Naive thymus-derived CD8-positive, alpha-beta T cell (primary cell): Measurements from ENCODE around the gene DKK3. TPM values are rescaled to one million over a fixed set of nuclear protein-coding genes. Genes with fewer than 3 reads are reported as not detected.

Source experiments
- ATAC-seq, 2 donors: fragments of 150-1000 bp; cut with Tn5 transposase in 1 of 2; sonication (Bioruptor Pico), chemical (Tn5 transposase) in 1 of 2; 1 replicate in 1 of 2; 2 replicates in 1 of 2; pipeline ENCODE4 v1.10.0; 2021; ENCODE audit warnings: mild to moderate bottlenecking in 2 of 2, moderate library complexity in 2 of 2
- POLR2A ChIA-PET: fragments of 350-600 bp; sonication (Branson Sonifier 250); formaldehyde crosslinking; loops from one replicate; lab custom pipeline; 2021; ENCODE audit warnings: antibody characterized with exemption; lab: Charles Lee
- DNase-seq, 10 donors: peaks; one replicate each; pipeline versions ENCODE4 v3.0.0 to v3.0.0-alpha.2; 2020 to 2022
- H3K27ac Mint-ChIP-seq, 10 donors: one replicate each; pipeline ENCODE4 v1.8.0; 2020 to 2022; ENCODE audit warnings: mild to moderate bottlenecking in 10 of 10, mixed read lengths in 10 of 10, moderate library complexity in 4 of 10, inconsistent platforms in 1 of 10
- H3K27me3 Mint-ChIP-seq, 5 donors: one replicate each; pipeline ENCODE4 v1.8.0; 2021 to 2022; ENCODE audit warnings: mixed read lengths in 5 of 5
- H3K36me3 Mint-ChIP-seq, 3 donors: one replicate each; pipeline ENCODE4 v1.8.0; 2020 to 2022; ENCODE audit warnings: mixed read lengths in 3 of 3, mild to moderate bottlenecking in 2 of 3, inconsistent platforms in 1 of 3
- H3K4me1 Mint-ChIP-seq, 4 donors: one replicate each; pipeline ENCODE4 v1.8.0; 2021 to 2022; ENCODE audit warnings: mixed read lengths in 4 of 4
- H3K4me3 Mint-ChIP-seq, 10 donors: one replicate each; pipeline ENCODE4 v1.8.0; 2020 to 2022; ENCODE audit warnings: mild to moderate bottlenecking in 10 of 10, mixed read lengths in 10 of 10, moderate library complexity in 6 of 10, inconsistent platforms in 1 of 10
- H3K9me3 Mint-ChIP-seq, 9 donors: one replicate each; pipeline ENCODE4 v1.8.0; 2020 to 2022; ENCODE audit warnings: mixed read lengths in 9 of 9, mild to moderate bottlenecking in 3 of 9, inconsistent platforms in 1 of 9, moderate library complexity in 1 of 9
- polyA plus RNA-seq, 3 donors: library from polyadenylated mRNA; unstranded; fragments of 300-500 nt; fragmentation: Illumina TruSeq; gene quantifications; one replicate each; pipeline ENCODE4 v1.2.3, GENCODE V29; 2021
- total RNA-seq, 8 experiments: library from RNA in 2 of 8; stranded (reverse) in 2 of 8; gene quantifications; one replicate each; pipeline ENCODE4 v1.2.3 and lab custom pipeline; 2021 to 2026

The DKK3 gene
- total and polyA plus RNA-seq, 5 experiments from 2014 or later, result 2.3 to 10.8 (median 8.6) TPM

- Mint-ChIP-seq H3K9me3 (peaks cover 0 to 1% (median 0%) of the 10 kb centered on the region in 9 donors), H3K4me1 (peaks cover 2 to 15% (median 9%) of the 10 kb centered on the region in 4 donors), H3K27me3 (no peaks in the 10 kb centered on the region), H3K4me3 (no peak overlapping the region), H3K27ac (peak overlapping the region in 1 of 10 donors; percentile 18), H3K36me3 (no peaks in the 10 kb centered on the region)
- no peak for DNase-seq
- POLR2A ChIA-PET, result no interaction called here
- no peak for ATAC-seq
Observed at GRCh38 chr11:11976481-11977127, 31.8 kb downstream of the DKK3 start.

- peaks cover 0 to under 1% (median 0%) of the 10 kb centered on the region in 5 donors for H3K27me3 Mint-ChIP-seq
- POLR2A ChIA-PET, result interaction anchor here (0.9 kb wide), 1 partner anchor 9 kb away, joined by 3 read pairs; no protein-coding TSS in a partner anchor
- H3K27ac Mint-ChIP-seq, result peak overlapping the region in 2 of 10 donors; percentile 18 to 24
- no peak for ATAC-seq
- H3K4me1 Mint-ChIP-seq, result peaks cover 2 to 15% (median 9%) of the 10 kb centered on the region in 4 donors
- H3K36me3 Mint-ChIP-seq, result no peaks in the 10 kb centered on the region
- H3K4me3 Mint-ChIP-seq, result no peak overlapping the region
- no peak for DNase-seq
- H3K9me3 Mint-ChIP-seq, result no peaks in the 10 kb centered on the region
Observed at GRCh38 chr11:11975201-11976092, 33.0 kb downstream of the DKK3 start.

GRCh38 chr11:11973866-11974265 is 34.6 kb downstream of the DKK3 start:
- Mint-ChIP-seq H3K4me1 (peaks cover 2 to 15% (median 9%) of the 10 kb centered on the region in 4 donors), H3K4me3 (no peak overlapping the region), H3K9me3 (no peaks in the 10 kb centered on the region), H3K36me3 (no peaks in the 10 kb centered on the region), H3K27me3 (peaks cover 0 to 2% (median 0%) of the 10 kb centered on the region in 5 donors), H3K27ac (no peak overlapping the region)
- ATAC-seq (no peak), DNase-seq (no peak)
- POLR2A ChIA-PET, result no interaction called here

GRCh38 chr11:11973361-11973800 is 35.0 kb downstream of the DKK3 start:
- H3K27me3 Mint-ChIP-seq, result peaks cover 0 to 2% (median 0%) of the 10 kb centered on the region in 5 donors
- H3K4me3 Mint-ChIP-seq, result no peak overlapping the region
- no peaks in the 10 kb centered on the region for H3K36me3 Mint-ChIP-seq
- no peak for DNase-seq
- POLR2A ChIA-PET, result no interaction called here
- H3K9me3 Mint-ChIP-seq, result no peaks in the 10 kb centered on the region
- no peak for ATAC-seq
- H3K27ac Mint-ChIP-seq, result no peak overlapping the region
- peaks cover 2 to 15% (median 9%) of the 10 kb centered on the region in 4 donors for H3K4me1 Mint-ChIP-seq

- POLR2A ChIA-PET, result no interaction called here
- Mint-ChIP-seq H3K27ac (no peak overlapping the region), H3K36me3 (no peaks in the 10 kb centered on the region), H3K27me3 (peaks cover 0 to 2% (median 0%) of the 10 kb centered on the region in 5 donors), H3K9me3 (no peaks in the 10 kb centered on the region), H3K4me1 (peaks cover 4 to 15% (median 9%) of the 10 kb centered on the region in 4 donors), H3K4me3 (no peak overlapping the region)
- ATAC-seq, result no peak
- no peak for DNase-seq
Observed at GRCh38 chr11:11972730-11973341, 35.6 kb downstream of the DKK3 start.

GRCh38 chr11:11971906-11972547 is 36.4 kb downstream of the DKK3 start:
- Mint-ChIP-seq H3K4me3 (no peak overlapping the region), H3K9me3 (no peaks in the 10 kb centered on the region), H3K4me1 (peaks cover 2 to 15% (median 9%) of the 10 kb centered on the region in 4 donors), H3K36me3 (no peaks in the 10 kb centered on the region), H3K27me3 (peaks cover 0 to 2% (median 0%) of the 10 kb centered on the region in 5 donors), H3K27ac (peak overlapping the region in 1 of 10 donors; percentile 13)
- ATAC-seq (no peak), DNase-seq (no peak)
- POLR2A ChIA-PET, result interaction anchor here (0.6 kb wide), 1 partner anchor 136 kb away, joined by 3 read pairs; no protein-coding TSS in a partner anchor

GRCh38 chr11:11970556-11970955 is 37.9 kb downstream of the DKK3 start:
- DNase-seq (no peak), ATAC-seq (no peak)
- H3K9me3 Mint-ChIP-seq, result no peaks in the 10 kb centered on the region
- no peak overlapping the region for H3K4me3 Mint-ChIP-seq
- H3K27me3 Mint-ChIP-seq, result peaks cover 0 to 4% (median 0%) of the 10 kb centered on the region in 5 donors
- H3K36me3 Mint-ChIP-seq, result no peaks in the 10 kb centered on the region
- peaks cover 4 to 19% (median 7%) of the 10 kb centered on the region in 4 donors for H3K4me1 Mint-ChIP-seq
- no peak overlapping the region for H3K27ac Mint-ChIP-seq
- POLR2A ChIA-PET, result no interaction called here

GRCh38 chr11:11969380-11970215 is 38.8 kb downstream of the DKK3 start:
- Mint-ChIP-seq H3K4me1 (peaks cover 0 to 10% (median 2%) of the 10 kb centered on the region in 4 donors), H3K4me3 (no peak overlapping the region), H3K27ac (no peak overlapping the region), H3K9me3 (no peaks in the 10 kb centered on the region), H3K27me3 (peaks cover 0 to 4% (median 0%) of the 10 kb centered on the region in 5 donors), H3K36me3 (no peaks in the 10 kb centered on the region)
- no peak for ATAC-seq
- POLR2A ChIA-PET, result no interaction called here
- DNase-seq, result no peak

- Mint-ChIP-seq H3K27ac (peak overlapping the region in 1 of 10 donors; percentile 34), H3K9me3 (no peaks in the 10 kb centered on the region), H3K36me3 (no peaks in the 10 kb centered on the region), H3K27me3 (peaks cover 0 to 4% (median 0%) of the 10 kb centered on the region in 5 donors), H3K4me1 (peaks cover 0 to 9% (median 2%) of the 10 kb centered on the region in 4 donors), H3K4me3 (no peak overlapping the region)
- ATAC-seq (no peak), DNase-seq (no peak)
- POLR2A ChIA-PET, result no interaction called here
Observed at GRCh38 chr11:11968511-11969280, 39.7 kb downstream of the DKK3 start.

- Mint-ChIP-seq H3K9me3 (no peaks in the 10 kb centered on the region), H3K27ac (no peak overlapping the region), H3K4me1 (peaks cover 0 to 9% (median 2%) of the 10 kb centered on the region in 4 donors), H3K4me3 (no peak overlapping the region), H3K36me3 (no peaks in the 10 kb centered on the region), H3K27me3 (peaks cover 0 to 4% (median 0%) of the 10 kb centered on the region in 5 donors)
- DNase-seq (no peak), ATAC-seq (no peak)
- POLR2A ChIA-PET, result no interaction called here
Observed at GRCh38 chr11:11967669-11968510, 40.5 kb downstream of the DKK3 start.
